HL-60 (cell line): Measurements from ENCODE around the gene CELF5.
"Not testable (repeated sequence)": the region's sequence is repeated elsewhere in the genome, so short reads cannot be mapped to it uniquely, and the experiment has no call there.

Experiments
- DNase-seq, 2 experiments: peaks; one replicate each; pipeline ENCODE4 v3.0.0-alpha.2; 2010 to 2020; ENCODE audit warnings: low read depth in 1 of 2, low spot score in 1 of 2
- H3K27ac ChIP-seq: fragments of 250-450 bp; sonication (Bioruptor Pico); replicated peaks from 2 replicates; pipeline ENCODE4 v1.5.1; 2020; ENCODE audit warnings: mild to moderate bottlenecking, moderate library complexity
- H3K27me3 ChIP-seq: fragments of 250-450 bp; sonication (Bioruptor Pico); 2 replicates; pipeline ENCODE4 v1.5.1; 2021; ENCODE audit warnings: mild to moderate bottlenecking, moderate library complexity; ENCODE audit not compliant: insufficient read depth, poor library complexity, severe bottlenecking
- H3K4me3 ChIP-seq: replicated peaks from 2 replicates; pipeline ENCODE4 v1.5.1; 2011; ENCODE audit warnings: mild to moderate bottlenecking, control low read depth, low read length; ENCODE audit not compliant: insufficient read depth
- GABPA ChIP-seq: IDR thresholded peaks from 2 replicates; pipeline ENCODE4 v1.6.1; 2012; ENCODE audit warnings: low read depth
- POLR2AphosphoS5 ChIP-seq: IDR thresholded peaks from 2 replicates; pipeline ENCODE4 v1.6.1; 2012; ENCODE audit warnings: low read depth
- SPI1 ChIP-seq: IDR thresholded peaks from 2 replicates; pipeline ENCODE4 v1.6.1; 2012; ENCODE audit warnings: low read depth, mild to moderate bottlenecking, borderline replicate concordance
- TF ChIP-seq, protein P1 (sequence below): IDR thresholded peaks from 2 replicates; pipeline ENCODE4 v1.6.1; 2012; ENCODE audit warnings: low read depth; ENCODE audit not compliant: insufficient replicate concordance
- TF ChIP-seq, protein P2 (sequence below): IDR thresholded peaks from one replicate; pipeline ENCODE4 v1.5.1; 2011; ENCODE audit warnings: low read length, control low read depth, inconsistent platforms; ENCODE audit not compliant: insufficient read depth

CELF5 gene

DNA sequence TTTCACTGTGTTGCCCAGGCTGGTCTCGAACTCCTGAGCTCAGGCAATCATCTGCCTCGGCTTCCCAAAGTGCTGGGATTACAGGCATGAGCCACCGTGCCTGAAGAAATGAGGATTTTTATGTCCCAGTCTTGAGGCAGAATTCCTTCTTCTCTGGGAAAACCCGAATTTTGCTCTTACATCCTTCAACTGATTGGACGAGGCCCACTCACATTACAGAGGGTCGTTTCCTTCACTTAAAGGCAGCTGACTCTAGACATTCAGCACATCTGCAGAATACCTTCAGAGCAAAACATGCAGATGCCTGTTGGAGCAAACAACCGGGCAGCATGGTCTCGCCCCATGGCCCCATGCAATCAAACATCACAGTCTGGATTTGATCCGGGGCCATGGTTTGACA lies 105.6 kb downstream of the CELF5 start:
- TF ChIP-seq SPI1, result no peak
- TF ChIP-seq GABPA, result no peak
- TF ChIP-seq, protein P1, sequence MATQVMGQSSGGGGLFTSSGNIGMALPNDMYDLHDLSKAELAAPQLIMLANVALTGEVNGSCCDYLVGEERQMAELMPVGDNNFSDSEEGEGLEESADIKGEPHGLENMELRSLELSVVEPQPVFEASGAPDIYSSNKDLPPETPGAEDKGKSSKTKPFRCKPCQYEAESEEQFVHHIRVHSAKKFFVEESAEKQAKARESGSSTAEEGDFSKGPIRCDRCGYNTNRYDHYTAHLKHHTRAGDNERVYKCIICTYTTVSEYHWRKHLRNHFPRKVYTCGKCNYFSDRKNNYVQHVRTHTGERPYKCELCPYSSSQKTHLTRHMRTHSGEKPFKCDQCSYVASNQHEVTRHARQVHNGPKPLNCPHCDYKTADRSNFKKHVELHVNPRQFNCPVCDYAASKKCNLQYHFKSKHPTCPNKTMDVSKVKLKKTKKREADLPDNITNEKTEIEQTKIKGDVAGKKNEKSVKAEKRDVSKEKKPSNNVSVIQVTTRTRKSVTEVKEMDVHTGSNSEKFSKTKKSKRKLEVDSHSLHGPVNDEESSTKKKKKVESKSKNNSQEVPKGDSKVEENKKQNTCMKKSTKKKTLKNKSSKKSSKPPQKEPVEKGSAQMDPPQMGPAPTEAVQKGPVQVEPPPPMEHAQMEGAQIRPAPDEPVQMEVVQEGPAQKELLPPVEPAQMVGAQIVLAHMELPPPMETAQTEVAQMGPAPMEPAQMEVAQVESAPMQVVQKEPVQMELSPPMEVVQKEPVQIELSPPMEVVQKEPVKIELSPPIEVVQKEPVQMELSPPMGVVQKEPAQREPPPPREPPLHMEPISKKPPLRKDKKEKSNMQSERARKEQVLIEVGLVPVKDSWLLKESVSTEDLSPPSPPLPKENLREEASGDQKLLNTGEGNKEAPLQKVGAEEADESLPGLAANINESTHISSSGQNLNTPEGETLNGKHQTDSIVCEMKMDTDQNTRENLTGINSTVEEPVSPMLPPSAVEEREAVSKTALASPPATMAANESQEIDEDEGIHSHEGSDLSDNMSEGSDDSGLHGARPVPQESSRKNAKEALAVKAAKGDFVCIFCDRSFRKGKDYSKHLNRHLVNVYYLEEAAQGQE, result no peak
- TF ChIP-seq POLR2AphosphoS5, result no peak
- TF ChIP-seq, protein P2, sequence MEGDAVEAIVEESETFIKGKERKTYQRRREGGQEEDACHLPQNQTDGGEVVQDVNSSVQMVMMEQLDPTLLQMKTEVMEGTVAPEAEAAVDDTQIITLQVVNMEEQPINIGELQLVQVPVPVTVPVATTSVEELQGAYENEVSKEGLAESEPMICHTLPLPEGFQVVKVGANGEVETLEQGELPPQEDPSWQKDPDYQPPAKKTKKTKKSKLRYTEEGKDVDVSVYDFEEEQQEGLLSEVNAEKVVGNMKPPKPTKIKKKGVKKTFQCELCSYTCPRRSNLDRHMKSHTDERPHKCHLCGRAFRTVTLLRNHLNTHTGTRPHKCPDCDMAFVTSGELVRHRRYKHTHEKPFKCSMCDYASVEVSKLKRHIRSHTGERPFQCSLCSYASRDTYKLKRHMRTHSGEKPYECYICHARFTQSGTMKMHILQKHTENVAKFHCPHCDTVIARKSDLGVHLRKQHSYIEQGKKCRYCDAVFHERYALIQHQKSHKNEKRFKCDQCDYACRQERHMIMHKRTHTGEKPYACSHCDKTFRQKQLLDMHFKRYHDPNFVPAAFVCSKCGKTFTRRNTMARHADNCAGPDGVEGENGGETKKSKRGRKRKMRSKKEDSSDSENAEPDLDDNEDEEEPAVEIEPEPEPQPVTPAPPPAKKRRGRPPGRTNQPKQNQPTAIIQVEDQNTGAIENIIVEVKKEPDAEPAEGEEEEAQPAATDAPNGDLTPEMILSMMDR, result no peak
- no peaks in the 10 kb centered on the region for H3K27me3 ChIP-seq
- no peak overlapping the region for H3K27ac ChIP-seq

DNA sequence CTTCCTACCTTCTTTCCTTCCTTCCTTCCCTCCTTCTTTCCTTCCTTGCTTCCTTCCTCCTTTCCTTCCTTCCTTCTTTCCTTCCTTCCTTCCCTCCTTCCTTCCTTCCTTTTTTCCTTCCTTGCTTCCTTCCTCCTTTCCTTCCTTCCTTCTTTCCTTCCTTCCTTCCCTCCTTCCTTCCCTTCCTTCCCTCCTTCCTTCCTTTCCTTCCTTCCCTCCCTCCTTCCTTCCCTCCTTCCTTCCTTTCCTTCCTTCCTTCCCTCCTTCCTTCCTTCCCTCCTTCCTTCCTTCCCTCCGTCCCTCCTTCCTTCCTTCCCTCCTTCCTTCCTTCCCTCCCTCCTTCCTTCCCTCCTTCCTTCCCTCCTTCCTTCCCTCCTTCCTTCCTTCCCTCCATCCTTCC lies 107.8 kb downstream of the CELF5 start:
- not testable (repeated sequence) for H3K4me3 ChIP-seq, H3K27ac ChIP-seq, H3K27me3 ChIP-seq, DNase-seq

More for the DNA sequence above, 105.6 kb downstream of the CELF5 start:
- H3K4me3 ChIP-seq, result no peak overlapping the region
- no peak for DNase-seq

DNA sequence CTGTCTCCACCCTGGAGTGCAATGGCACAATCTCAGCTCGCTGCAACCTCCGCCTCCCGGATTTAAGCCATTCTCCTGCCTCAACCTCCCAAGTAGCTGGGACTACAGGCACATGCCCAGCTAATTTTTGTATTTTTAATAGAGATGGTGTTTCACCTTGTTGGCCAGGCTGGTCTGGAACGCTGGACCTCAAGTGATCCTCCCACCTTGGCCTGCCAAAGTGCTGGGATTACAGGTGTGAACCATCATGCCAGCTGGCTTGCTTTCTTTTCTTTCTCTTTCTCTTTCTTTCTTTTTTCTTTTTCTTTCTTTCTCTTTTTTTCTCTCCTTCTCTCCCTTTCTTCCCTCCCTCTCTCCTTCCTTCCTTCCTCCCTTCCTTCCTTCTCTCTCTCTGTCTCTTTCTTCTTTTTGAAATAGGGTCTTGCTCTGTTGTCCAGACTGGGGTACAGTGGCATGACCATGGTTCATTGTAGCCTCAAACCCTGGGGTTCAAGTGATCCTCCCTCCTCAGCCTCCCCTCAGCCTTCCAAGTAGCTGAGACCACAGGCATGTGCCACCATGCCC lies 108.6 kb downstream of the CELF5 start:
- no peak for DNase-seq
- H3K27ac ChIP-seq, result no peak overlapping the region
- H3K27me3 ChIP-seq, result no peaks in the 10 kb centered on the region
- TF ChIP-seq GABPA (no peak), POLR2AphosphoS5 (no peak), SPI1 (no peak)
- TF ChIP-seq, protein P2, result no peak
- TF ChIP-seq, protein P1, result no peak
- H3K4me3 ChIP-seq, result no peak overlapping the region

DNA sequence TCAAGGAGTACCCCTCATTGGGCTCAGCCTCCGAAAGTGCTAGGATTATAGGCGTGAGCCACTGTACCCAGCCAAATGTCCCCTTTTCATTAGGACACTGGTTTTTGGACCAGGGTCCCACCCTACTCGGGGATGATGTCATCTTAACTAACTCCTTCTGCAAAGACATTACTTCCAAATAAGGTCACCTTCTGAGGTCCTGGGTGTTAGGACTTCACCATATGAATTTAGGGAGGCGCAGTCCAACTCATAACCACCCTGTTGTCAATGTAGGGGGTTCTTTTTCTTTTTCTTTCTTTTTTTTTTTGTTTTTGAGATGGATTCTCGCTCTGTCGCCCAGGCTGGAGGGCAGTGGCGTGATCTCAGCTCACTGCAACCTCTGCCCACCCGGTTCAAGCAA lies 109.2 kb downstream of the CELF5 start:
- no peaks in the 10 kb centered on the region for H3K27me3 ChIP-seq
- H3K27ac ChIP-seq, result no peak overlapping the region
- TF ChIP-seq, protein P2, result no peak
- TF ChIP-seq GABPA (no peak), SPI1 (no peak), POLR2AphosphoS5 (no peak)
- TF ChIP-seq, protein P1, result no peak
- no peak for DNase-seq
- H3K4me3 ChIP-seq, result no peak overlapping the region

DNA sequence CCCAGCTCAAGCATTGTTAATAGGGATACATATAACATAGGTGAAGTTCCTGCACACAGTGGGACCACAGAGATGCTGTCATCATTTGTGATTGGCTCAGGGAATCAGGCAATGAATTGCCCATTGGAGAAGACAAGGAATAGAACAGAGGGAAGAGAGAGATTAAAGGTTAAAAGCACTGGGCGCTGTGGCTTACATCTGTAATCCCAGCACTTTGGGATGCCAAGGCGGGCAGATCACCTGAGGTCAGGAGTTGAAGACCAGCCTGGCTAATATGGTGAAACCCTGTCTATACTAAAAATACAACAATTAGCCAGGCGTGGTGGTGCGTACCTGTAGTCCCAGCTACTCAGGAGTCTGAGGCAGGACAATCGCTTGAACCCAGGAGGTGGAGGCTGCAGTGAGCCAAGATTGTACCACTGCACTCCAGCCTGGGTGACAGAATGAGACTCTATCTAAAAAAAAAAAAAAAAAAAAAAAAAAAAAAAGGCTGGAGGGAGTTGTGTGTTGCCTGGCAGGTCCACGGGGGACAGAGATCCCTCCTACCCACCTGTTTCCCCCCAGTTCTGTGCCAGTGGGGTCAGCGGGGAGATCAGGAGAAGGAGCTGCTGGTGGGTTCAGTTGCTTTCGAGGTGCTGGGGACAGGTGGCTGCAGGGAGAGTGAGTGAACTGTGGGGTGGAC lies 110.4 kb downstream of the CELF5 start:
- H3K27ac ChIP-seq, H3K27me3 ChIP-seq, H3K4me3 ChIP-seq, DNase-seq: not testable (repeated sequence)
